ENCODE measurements around the gene MLLT3.

- no peak for TF ChIP-seq POLR2A (IDR thresholded peaks at IDR 0.05)
- no peak for TF ChIP-seq CTCF (IDR thresholded peaks at IDR 0.05)
Observed at GRCh38 chr9:20407013-20407412, 215.3 kb downstream of the MLLT3 start.

All from uterus (tissue), 2 donors.